Adrenal gland (tissue), 5 donors: ENCODE results near the gene PIK3R4.

Experiments used
- CTCF ChIP-seq, 6 experiments: fragments of 450-650 bp in 4 of 6; fragments of 200-600 bp in 2 of 6; sonication (generic) in 1 of 6; IDR thresholded peaks; 1 replicate in 5 of 6; 2 replicates in 1 of 6; pipeline versions ENCODE4 v1.5.1 to v1.8.0; 2016 to 2021; ENCODE audit warnings: antibody characterized with exemption in 6 of 6, mild to moderate bottlenecking in 2 of 6, moderate library complexity in 1 of 6
- POLR2A ChIP-seq, 2 donors: fragments of 450-650 bp; IDR thresholded peaks; one replicate each; pipeline ENCODE4 v1.6.1; 2017; ENCODE audit warnings: antibody characterized with exemption in 2 of 2, mild to moderate bottlenecking in 2 of 2, moderate library complexity in 1 of 2
- donor health status: DM: no; HTN: no; CAD: no.

- no peak for TF ChIP-seq CTCF (IDR thresholded peaks at IDR 0.05)
- TF ChIP-seq POLR2A (IDR thresholded peaks at IDR 0.05), result no peak
These were observed 101.4 kb downstream of the PIK3R4 start for GRCh38 chr3:130645261-130645660.
